CD8-positive, alpha-beta T cell (primary cell): ENCODE results near the gene LDHB. TPM values are rescaled to one million over a fixed set of nuclear protein-coding genes. Genes with fewer than 3 reads are reported as not detected.

Experiments used
- total RNA-seq, 46 experiments: library from RNA in 2 of 46; stranded (reverse) in 2 of 46; gene quantifications; one replicate each; pipeline ENCODE4 v1.2.3 and lab custom pipeline; 2021 to 2026

Gene LDHB
- total RNA-seq, 2 experiments from 2014 or later, result 492 to 577 TPM

Other genes with a start within 250 kb of the LDHB start
- gene PYROXD1, start 220.2 kb downstream of the LDHB start, total RNA-seq, result 10 to 100 TPM; 46.7 to 51.6 TPM
- 10 to 100 TPM in 1 of 2 experiments, 1 to 10 TPM in 1; 9.9 to 14.6 TPM for gene RECQL, start 156.2 kb downstream of the LDHB start, total RNA-seq
- 10 to 100 TPM; 45.2 to 52.9 TPM for gene GOLT1B, start 156.1 kb downstream of the LDHB start, total RNA-seq
- gene SPX, start 131.5 kb downstream of the LDHB start, total RNA-seq, result not detected
- gene GYS2, start 53.0 kb downstream of the LDHB start, total RNA-seq, result under 1 TPM in 1 of 2 experiments, not detected in 1; 0.17 TPM
- gene KCNJ8, start 116.9 kb upstream of the LDHB start, total RNA-seq, result not detected